Mesenteric fat pad (tissue), 1 donor: ENCODE data around the gene PGM5. TPM values are rescaled to one million over a fixed set of nuclear protein-coding genes. Genes with fewer than 3 reads are reported as not detected.

Experiments
- DNase-seq: peaks from one replicate; pipeline ENCODE4 v3.0.0-alpha.2; 2020; ENCODE audit warnings: low spot score
- total RNA-seq: library from RNA; stranded (reverse); fragmentation: NEBNext Ultra II Directional; extraction: Animal tissue kit (Norgen Biotek cat#: 25700); gene quantifications from one replicate; pipeline ENCODE4 v1.2.1, GENCODE V29; 2021
- donor health status: DM: yes; HTN: yes; CAD: no.

The PGM5 gene
- total RNA-seq, 1 donor from 2014 or later, result 17.6 TPM

DNA sequence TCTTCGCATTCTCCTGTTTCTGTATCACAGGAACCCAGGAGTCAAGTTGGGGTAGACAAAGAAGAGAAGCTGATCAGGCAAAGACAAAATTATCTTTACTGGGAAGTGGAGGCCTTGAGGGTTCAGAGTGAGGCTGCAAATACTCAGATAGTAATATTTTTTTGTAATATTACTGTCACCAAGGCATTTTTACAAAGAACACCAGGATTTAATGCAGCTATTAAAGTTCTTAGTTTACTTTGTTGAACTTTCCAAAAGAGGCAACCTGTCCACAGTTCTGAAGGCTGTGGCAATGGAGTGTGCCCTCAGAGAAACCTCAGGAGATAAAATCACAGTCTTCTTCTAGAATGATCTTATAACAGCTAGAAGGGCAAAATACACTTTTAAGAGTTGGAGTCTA lies 74.9 kb downstream of the PGM5 start:
- no peak for DNase-seq

DNA sequence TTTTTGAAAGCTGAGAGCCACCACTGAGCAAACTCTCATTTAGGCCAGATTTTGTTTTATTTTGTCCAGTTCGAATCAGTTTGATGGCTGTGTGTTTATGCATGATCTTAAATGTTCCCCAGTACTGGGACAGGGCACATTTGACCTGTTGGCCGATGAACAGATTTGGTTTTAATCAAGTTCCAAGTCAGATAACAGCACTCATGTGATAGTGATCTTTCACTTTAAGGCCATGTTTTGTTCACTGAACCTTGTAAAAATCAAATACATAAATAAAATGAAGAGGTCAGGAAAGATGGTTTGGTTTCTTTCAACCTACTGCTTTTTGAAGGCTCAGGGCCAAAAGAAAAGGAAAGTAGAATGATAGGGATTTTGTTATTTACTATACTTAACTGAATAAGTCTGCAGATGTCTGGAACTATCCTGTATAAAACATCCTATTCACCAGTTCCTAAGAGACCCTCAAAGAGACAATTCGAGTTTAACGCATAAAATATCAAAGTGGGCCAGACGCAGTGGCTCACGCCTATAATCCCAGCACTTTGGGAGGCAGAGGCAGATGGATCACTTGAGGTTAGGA lies 77.2 kb downstream of the PGM5 start:
- no peak for DNase-seq

DNA sequence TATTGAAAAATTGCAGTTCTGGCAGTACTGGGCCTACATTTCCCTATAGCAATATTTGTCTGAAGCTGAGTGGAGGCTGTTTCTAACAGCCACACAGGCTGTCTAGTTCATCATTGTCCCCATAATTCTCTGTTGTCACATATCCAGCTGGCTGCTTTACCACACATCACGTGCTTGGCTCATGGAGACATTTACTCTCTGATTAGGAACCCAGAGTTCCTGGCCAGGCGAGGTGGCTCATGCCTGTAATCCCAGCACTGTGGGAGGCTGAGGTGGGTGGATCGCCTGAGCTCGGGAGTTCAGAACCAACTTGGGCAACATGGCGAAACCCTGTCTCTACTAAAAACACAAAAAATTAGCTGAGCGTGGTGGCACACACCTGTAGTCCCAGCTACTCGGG lies 81.4 kb downstream of the PGM5 start:
- no peak for DNase-seq

DNA sequence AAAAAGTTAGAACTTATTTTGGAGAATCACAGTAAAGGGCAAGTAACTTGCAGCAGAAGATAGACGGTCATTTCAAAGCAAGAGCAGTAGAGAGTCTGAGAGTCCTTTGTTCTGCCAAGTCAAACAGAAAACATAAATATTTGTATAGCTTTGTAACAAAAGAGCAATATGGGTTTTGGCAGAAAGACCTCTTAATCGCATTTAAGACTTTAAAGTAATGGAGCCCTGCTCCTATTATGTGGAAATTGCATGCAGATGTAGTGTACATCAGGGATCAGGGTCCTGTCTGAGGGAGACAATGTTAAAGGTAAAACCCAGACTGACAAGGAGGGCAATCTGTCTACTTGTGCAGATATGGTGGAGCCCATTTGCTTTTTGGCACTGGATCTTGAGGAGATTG lies 87.2 kb downstream of the PGM5 start:
- no peak for DNase-seq

DNA sequence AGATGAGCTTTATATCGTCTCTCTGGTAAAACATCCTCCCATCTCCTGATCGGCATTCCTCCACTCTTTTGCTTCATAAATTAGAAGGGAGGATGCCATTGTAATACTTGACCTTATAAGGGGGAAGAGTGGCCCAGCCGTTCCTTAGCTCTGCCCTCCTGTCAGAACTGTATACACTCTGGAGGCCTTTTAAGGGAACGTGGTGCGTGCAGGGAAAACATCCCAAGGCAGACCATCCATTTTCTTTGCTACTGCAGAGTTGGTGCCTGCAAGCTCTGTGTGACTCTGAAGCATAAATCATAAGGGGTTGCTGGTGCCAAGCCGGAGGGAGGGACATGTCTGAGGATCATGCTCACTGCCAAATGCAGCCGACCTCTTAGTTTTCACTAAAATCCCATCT lies 90.4 kb downstream of the PGM5 start:
- no peak for DNase-seq

DNA sequence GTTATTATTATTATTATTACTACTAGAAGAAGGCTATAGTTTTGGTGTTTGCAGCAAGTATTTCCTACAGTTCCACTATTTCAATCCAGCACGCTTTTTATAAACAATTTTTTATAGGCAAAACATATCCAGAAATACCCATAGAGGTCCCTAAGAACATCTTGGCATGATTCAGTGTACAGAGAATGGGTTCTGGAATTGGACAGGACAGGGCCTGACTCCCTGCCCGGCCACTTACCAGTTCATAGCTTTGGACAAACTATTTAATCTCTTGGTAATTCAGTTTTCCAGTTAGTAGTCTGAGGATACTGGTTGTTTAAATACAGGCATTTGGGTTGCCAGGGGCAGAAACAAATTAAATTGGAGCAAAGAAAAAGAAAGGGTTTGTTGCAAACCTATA lies 91.2 kb downstream of the PGM5 start:
- no peak for DNase-seq

DNA sequence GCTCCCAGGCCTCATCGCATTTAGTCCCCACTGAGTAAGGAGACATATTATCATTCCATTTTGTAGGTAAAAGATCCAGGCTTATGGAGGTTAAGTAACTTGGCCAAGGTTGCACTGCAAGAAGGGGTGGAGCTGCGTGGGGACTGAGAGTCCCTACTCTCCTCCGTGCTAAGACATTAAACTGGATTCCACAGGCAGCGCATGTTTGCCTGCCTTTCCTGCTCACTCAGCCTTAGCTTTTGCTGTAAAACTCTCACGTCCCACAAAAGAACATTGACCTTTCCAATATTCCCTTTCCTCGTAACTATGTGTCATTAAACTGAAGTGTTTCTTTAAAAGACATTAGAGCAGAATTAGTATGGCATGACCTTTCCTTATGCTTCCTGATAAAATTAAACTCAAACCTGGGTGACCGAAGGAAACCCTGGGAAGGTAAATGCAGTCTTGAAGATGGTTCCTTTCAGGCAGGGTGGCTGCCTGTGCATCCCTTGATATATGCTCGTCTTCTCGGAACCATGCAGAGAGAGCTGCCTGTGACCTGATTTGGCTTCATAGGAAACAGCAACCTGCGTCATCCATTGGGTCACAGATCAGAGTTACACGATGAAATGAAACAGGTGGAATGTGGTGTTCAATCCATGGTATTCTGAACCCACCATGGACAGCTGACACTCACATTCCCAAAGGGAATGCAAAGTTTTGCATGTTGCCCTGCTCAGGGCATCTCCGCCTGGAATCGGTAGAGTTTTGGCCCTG lies 98.3 kb downstream of the PGM5 start:
- DNase-seq, result no peak

DNA sequence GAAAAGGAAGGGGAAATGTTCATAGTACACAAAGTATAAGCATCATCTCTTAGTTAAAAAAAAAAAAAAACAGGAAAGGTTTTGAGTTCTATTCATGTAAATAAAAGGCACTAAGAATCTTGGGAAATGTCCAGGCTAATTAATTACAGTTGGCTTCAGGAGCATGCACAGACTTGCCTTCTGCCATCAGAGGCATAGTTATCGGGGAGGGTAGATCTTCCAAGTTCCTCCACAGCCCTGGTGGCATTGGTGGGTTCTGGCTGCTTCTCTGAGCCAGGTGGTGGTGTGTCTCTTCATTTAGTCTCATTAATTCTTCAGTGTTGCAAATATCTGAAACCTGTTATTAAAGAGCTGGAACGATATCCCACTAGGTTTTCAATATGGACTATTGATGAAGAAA lies 99.0 kb downstream of the PGM5 start:
- DNase-seq, result no peak

DNA sequence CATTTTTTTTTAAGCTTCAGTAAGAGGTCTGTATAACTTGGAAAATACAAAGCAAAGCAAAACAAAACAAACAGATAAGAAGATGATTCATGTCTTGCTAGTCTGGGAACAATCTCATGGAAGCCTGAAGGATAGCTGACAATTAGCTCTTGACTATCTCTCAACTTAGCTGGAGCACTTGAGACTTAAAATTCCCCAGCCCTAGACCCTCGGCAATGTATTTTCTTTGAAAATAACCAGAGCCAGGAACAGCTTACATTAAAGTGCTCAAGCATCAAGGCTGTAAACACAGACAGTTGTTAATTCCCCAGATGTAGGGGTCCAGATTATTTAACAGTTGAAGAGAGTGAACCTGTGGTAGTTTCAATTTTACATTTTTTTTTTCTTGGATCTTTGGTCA lies 101.4 kb downstream of the PGM5 start:
- DNase-seq, result no peak

DNA sequence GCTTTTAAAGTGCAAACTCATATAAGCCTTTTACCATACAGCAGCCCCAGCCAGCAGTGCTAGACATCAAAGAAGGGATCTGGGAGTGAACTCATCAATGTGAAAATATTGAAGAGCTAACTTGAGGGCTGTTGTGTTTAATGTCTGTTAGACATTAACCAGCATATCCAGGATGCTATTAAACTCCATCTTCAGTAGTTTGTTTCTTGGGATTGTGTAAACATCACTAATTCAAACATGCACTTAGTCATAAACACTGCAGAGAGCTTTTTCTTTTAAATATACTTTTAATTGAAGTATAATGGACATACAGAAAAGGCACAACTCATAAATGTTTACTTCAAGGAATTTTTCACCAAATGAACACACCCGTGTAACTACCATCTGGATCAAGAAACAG lies 102.5 kb downstream of the PGM5 start:
- no peak for DNase-seq

DNA sequence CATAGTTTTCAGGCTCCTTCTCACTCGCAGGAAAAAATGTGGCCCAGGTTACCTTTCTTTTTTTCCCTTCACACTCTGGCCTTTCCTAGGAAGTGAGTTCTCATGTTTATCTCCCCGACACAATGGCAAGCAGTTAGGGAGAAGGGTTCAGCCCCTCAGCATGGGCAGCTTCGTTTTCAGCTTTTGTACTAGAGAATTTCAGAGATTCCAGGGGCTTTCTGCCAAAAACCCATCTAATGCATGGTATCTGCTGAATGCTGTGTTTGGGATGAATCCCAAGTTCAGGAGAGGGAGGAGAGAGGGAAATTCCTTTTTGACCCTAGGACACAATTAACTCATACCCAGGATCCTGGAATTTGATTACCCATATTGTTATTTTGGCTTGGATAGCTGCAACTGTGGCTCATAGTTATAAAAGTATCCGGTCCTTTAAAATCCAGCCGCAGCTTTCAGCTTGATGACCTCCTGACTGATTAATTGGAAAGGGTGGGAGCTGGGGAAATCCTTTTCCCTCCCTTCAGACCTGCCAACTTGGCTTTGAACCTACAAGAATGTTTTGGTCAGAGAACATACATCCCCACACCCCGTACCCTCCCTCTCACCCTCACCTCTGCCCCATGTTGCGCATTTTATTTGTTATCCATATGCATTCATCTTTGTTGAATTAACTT lies 105.8 kb downstream of the PGM5 start:
- no peak for DNase-seq

DNA sequence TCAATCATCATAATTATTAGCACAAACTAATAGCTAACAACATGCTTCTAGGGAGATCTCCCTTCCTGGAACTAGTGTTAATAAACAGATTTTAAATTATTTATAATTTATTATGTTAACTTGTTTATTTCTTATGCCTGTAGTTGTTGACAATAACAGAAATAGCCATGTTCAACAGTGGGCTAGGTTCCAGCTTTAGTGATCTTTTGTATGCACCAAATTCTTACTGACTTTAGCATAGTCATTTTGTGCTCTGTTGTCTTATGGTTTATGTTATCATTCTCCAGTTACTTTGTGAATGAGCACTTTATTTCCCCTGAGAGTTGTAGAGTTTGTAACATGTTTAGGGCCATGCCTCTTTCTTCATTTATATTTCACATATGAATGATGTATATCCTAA lies 113.7 kb downstream of the PGM5 start:
- DNase-seq, result no peak

DNA sequence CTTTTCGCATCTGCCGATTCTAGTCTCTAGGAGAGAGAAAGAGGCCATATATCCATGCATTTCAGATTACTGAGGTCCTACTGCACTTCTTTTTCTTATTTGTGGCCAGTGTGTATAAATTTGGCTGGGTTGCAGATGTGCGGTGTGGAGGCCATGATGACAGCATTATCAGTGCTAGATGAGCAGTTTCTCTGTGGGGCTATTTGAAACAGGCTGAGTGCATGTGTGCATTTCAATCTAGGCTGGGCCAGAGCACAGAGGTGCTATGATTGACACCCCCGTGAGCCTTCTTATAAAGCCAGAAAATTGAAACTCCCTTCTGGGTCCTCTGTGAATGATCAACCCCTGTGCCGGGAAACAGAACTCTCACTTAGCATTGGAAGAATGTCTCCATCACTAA lies 114.2 kb downstream of the PGM5 start:
- DNase-seq, result no peak

DNA sequence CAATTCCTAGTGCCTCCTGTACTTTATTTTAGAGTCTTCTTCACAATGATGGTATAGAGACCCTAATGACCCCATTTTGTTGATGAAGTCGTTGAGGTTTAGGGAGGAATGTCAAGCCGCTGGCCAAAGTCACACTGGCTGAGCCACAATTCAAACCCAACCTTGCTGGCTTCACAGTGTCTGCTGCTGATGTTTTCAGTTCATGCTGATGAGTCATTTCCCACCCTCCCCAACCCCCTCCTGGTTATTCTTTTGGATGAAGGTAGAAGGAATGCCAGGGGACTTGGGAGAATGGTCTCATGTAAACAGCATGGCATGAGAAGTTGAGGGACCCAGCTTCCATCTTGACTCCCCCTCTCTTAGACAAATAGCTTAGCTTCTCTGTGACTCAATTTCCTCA lies 115.7 kb downstream of the PGM5 start:
- DNase-seq, result no peak

DNA sequence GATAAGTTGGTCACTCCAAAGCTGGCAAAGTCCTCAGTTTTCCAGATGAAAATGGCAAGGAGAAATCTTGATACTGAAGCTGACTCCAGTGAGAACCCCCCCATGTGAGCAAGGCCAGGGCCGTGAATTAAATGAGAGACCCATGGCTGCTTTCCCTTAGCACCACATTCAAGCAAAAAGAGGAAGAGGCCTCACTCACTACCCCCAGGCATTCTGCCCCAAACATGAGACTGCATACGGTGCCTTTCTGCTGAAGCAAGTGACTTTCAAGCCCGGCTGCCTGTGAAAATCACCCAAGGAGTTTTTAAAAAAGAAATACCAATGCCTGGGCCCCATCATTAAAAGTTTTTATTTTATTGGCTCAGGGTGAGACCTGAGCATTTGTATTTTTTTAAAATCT lies 117.4 kb downstream of the PGM5 start:
- no peak for DNase-seq

DNA sequence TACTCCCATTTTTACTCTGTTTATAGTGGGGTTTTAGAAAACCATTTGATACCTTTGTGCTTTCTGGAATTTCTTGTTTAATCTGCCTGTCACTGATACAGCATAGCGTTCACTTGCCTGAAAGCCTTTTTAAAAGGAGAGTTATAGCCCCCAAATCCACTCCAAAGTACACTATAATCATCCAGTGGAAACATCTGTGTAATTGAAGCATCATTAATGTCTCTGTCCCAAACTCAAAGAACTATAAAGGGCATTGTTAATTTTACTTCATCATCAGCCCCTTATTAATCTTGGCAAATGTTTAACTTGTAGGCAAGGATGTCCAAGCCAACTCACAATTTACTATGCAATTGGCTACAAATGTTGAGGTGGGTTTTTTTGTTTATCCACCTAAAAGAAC lies 120.0 kb downstream of the PGM5 start:
- no peak for DNase-seq

DNA sequence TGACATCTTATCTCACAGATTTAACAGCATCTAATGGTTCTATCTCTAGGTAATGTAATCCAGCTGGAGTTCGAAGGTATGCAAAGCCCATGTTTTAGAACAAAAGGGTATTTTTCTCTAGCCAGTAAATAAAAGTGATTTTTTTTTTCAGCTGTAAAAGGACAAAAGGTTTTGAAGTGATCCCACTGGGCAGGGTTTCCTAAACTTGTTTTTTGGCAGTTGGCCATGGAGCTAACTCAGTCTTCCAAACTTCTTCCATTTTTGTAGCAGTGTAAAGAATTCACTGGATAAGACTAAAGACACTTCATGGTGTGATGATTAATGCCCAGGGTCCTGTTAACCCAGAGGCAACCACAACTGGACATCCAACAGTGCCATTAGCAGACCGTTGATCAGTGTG lies 120.4 kb downstream of the PGM5 start:
- no peak for DNase-seq

DNA sequence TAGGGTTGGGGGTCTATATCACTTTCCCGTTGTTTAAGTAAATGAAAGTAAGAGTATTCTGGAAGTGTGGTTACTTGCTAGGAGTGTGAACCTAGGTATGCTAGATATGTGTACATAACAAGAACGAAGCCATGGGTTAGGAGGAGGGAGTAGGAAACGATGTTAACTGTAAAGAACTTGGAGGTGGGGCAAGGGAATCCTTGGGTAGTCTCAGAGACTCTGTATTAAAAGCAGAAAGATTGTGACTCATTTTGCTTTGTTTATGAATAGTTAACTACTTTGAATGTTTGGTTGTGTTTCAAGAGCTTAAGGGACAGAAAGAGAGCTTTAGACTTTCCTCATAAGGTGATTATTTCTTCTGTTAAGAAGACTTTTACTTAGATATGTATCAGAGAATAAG lies 124.4 kb downstream of the PGM5 start:
- DNase-seq, result no peak

DNA sequence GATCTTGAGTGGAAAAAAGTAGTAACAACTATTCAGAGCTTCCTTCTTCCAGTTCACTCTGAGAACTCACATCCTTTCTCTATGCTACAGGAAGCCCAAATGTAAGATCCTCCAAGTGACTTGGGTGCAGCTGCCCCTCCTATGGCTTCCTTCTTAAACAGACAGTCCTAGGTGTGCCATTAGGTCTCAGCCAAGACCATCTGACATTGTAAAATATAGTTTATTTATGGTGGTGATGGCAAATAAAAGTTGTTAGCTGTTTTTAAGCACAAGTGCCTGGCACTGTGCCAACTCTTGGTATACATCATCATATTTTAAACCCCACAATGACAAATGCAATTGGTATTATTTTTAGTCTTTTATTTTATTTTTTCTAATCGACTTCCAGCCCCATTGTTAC lies 126.1 kb downstream of the PGM5 start:
- no peak for DNase-seq

DNA sequence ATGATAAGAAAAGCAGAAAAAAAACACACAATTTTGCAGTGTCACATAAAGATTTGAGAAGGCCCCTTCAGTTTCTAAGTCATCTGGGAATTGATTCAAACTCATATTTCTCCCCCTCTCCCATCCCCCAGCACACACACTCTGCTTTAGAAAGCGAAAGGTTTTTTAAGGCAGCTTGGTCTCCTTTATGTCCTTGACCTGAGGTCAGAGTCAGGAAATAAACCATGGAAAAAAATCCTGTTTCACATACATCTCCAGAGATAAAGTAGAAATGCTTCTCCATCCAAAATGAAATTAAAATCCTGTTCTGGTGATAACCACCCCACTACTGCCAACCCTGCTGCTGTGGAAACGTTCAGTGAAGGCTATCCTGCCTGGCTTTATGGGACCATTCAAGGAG lies 131.7 kb downstream of the PGM5 start:
- DNase-seq, result no peak

DNA sequence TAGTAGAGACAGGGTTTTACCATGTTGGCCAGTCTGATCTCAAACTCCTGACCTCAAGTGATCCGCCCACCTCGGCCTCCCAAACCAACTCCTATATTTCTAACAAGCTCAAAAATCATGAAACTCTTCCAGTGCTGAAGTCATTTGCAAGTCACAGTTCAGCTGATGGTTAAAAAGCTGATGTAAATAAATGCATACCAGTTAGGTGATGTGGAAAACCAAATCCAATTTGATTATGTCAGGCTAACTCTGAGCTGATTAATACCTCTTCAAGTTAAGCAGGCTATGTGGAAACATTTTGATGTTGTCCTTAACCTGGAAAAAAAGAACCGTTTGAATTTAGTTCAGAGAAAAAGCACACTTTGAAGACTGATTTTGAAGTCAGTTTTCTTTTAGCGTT lies 133.2 kb downstream of the PGM5 start:
- DNase-seq, result no peak

DNA sequence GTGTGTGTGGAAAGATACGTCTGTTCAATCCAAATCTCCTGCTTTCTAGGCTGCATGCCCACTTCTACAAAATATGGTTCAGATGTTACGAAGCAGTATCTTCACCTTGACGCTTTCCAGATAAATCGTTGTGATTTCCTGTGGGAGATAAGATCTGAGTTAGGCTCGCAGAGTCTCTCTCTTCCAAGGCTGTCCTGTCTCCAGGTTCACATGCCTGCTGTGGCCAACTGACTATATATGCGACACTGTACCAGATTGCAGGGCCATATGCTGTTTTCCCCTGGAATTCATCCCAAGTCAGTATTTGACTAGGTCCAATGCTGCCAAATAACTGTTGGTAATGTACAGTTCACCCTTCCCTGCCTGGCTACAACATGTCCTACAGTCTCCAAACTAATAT lies 136.4 kb downstream of the PGM5 start:
- no peak for DNase-seq

DNA sequence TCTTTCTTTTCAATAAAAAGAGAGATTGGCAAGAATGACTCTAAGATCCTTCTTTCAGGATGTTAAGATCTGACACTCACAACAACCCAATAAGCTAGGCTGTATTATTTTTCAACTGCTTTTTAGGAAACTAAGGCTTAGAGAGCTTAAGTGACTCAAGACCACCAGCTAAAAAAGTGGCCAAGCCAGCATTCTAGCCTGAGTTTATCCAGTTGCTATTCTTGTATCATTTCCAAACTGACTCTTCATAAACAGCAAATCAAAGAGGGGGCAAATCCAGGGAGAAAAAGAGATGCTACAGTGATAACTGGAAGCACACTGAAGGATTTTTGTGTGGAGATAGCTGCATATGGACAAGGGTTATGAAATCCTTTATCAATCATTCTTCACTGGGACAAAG lies 137.1 kb downstream of the PGM5 start:
- no peak for DNase-seq
